ENCODE results near the gene ADSS1. TPM values are rescaled to one million over a fixed set of nuclear protein-coding genes. Genes with fewer than 3 reads are reported as not detected.

Gene ADSS1
- total RNA-seq, 1 experiment from 2014 or later: 0.57 TPM

DNA sequence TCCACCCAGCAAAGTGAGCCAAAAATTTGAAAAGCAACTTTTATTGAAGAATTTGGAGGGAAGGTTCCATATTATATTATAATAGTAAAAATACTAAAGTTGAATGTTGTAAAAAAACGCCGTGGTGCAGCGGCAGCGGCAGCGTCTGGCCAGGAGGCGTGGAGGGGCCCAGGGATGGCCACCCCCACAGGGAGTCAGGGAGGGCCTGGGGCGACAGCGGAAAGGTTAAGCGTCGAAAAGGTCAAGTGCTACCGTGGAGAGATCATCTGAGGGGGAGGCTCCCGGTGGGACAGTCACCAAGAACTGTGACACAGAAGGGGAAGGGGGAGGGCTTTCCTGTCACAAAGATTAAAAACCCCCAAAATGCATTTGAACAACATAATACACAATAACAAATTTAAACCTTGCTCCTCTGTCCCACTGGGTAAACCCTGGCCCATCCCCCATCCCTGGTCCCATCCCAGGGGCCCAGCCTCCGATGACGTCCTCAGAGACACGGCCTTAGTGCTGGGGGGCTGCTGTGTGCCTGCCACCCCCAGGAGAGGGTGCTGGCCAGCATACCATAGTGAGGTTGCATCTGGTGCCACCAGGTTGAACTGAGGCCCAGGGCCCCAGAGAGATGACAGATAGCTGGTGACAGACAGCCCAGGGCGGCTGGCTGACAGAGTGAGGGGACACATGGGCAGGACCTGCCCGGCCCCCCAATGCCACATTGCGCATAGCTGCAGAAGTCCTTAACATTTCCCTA, 45.5 kb downstream of the ADSS1 start:
- DNase-seq (ENCODE audit: low read depth): no peak

DNA sequence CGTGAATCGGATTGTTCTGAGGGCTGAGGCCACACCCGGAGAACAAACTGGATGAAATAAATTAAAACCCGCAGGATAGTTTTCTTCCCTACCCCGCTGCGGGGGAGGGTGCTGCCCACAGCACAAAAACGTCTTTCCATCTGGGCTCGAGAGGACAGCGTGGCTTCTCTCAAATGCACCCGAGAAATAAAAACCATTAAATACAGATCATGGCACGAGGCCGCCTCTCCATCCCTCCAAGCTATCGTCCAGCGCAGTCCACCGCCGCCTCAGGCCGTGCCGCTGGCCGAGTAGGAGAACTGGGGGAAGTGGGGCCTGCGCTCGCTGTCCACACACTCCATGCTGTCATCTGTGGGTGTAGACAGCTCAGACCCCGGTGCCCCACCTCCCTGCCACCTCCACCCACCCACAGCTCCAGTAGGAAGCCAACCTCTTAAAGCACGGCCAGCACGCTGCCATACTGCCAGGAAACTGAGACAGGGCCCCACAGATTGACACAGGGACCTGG, 46.1 kb downstream of the ADSS1 start:
- DNase-seq (ENCODE audit: low read depth): no peak

DNA sequence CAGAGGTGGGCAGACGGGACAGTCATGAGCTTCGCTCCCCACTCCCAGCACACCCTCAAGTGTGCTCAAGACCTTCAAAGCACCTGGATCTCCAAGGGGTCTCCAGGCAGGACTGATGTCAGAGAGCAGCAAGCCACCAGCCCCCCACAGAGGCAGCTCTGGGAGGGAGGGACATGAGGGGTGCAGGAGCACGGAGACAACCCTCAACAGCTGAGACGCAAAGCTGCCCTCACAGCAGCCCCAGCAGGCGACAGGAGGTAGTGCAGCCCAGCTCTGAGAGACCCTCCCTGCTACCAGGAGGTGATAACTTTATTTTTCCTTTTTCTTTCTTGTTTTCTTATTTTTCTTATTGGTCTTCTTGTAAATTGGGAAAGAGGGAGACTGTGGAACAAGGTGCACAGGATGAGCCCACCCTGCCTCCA, 46.8 kb downstream of the ADSS1 start:
- DNase-seq (ENCODE audit: low read depth): no peak

GRCh38 chr14:104771374-104771773, 47.3 kb downstream of the ADSS1 start:
- no peak for DNase-seq (ENCODE audit: low read depth)

DNA sequence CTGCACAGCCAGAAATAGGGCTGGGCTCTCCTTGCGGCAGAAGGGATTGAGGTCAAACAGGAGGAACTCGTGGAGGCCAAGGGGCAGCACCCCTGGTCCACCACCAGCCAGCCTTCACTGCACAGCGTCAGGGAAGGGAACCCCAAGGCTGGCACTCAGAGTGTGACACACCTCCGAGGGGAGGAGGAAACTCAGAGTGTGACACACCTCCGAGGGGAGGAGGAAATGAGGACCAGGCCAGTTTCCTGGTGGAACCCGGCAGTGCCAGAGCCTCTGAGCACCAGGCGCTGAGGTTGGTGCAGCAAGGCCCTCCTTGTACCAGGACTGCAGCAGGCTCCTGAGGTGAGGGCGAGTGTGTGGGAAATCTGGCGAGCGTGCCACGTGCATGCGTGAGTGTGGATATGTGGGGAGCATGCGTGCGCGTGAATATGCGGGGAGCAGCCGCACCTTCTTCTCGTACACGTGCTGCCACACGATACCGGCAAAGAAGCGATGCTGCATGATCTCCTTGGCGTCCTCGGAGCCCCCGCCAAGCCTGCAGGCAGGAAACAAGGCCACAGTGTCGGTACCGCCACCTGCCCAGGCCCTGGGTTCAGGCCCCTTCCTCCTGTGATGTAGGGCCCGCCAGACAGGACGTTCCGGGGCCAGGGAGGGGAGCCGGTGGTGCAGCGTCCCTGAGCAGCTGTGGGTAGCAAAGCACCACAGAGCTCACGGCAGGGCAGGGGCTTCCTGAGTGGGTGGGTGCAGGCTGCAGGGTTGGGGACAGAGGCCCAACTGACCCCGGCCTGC, 48.1 kb downstream of the ADSS1 start:
- no peak for DNase-seq (ENCODE audit: low read depth)

GRCh38 chr14:104772707-104773504, 48.9 kb downstream of the ADSS1 start:
- DNase-seq (ENCODE audit: low read depth): no peak

DNA sequence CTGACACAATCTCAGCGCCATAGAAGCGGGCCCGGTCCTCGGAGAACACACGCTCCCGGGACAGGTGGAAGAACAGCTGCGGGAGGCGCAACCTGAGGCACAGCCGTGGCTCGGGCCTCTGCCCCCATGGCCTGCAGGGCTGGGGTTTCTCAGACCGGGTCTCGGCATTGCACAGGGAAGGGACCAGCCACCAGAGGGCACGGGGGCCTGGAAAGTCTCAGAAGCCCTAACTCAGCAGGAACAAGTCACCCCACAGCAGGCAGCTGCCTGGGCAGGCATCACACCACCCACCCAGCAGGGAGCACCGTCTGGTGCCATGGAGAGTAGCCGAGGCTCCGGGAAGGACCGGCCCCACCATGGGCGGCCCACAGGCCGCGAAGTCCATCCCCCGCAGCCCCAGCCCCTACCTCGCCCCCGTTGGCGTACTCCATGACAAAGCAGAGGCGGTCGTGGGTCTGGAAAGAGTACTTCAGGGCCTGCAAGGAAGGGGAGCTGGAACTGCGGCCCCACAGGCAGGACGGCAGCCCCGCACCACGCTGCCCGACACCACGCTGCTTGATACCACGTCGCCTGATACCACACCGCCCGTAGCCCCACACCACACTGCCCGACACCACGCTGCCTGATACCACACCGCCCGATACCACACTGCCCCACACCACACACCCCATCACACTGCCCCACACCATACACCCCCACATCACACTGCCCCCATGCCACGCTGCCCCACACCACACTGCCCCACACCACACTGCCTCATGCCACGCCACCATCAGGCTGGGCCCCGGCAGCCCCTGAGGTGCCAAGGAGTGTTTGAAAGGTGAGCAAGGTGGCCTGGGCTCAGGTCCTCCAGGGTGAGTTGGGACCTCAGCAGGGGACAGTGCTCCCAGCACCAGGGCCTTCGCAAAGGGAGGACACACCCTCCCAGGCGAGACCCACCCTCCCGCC, 49.8 kb downstream of the ADSS1 start:
- DNase-seq (ENCODE audit: low read depth): no peak

DNA sequence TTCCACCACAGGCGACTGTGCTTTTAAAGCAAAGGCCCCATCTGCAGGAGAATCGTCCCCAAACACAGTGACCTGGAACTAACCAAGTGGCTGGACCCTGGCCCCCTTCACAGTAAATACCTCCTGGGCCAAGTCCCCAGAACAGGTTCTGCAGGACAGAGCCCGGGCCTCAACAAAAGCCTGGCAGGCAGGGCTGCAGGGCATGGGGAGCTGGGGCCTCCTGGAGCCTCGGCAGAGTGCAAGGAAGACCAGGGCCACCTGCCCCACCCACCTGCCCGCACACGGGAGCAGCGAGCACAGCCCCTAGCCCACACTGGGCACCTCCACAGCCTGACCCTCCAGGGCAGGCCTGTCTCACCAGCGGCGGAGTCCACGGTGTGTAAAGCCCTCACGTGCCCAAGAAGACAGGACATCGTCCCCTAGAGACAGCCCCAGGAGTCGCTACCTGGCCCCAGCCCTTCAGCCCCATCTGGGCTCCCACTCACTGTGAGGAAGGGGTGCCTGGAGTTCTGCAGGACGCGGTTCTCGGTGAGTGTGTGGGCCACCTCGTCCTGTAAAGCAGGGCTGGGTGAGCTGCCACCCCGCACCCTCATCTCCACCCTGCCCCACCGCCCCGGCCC, 50.5 kb downstream of the ADSS1 start:
- no peak for DNase-seq (ENCODE audit: low read depth)

DNA sequence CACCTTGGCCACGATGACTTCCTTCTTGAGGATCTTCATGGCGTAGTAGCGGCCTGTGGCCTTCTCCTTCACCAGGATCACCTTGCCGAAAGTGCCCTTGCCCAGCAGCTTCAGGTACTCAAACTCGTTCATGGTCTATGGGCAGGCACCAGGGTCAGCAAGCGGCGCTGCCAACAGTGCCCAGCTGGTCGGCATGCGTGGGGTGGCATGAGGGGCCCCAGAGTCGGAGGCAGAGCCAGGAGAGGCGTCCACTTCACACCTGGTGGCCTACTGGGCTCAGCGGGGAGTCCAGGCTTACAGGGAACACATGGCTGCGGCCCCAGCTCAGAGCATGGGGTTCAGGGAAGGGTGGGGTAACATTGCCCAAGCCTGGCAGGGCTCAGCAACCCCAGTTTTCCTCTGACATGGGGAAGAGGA, 51.1 kb downstream of the ADSS1 start:
- no peak for DNase-seq (ENCODE audit: low read depth)

GRCh38 chr14:104776481-104776880, 52.5 kb downstream of the ADSS1 start:
- DNase-seq (ENCODE audit: low read depth): no peak

- no peak for DNase-seq (ENCODE audit: low read depth)
These were observed 53.2 kb downstream of the ADSS1 start for GRCh38 chr14:104776961-104777807.

- no peak for DNase-seq (ENCODE audit: low read depth)
These were observed 53.8 kb downstream of the ADSS1 start for GRCh38 chr14:104777808-104778249.

GRCh38 chr14:104778694-104779331, 54.8 kb downstream of the ADSS1 start:
- no peak for DNase-seq (ENCODE audit: low read depth)

DNA sequence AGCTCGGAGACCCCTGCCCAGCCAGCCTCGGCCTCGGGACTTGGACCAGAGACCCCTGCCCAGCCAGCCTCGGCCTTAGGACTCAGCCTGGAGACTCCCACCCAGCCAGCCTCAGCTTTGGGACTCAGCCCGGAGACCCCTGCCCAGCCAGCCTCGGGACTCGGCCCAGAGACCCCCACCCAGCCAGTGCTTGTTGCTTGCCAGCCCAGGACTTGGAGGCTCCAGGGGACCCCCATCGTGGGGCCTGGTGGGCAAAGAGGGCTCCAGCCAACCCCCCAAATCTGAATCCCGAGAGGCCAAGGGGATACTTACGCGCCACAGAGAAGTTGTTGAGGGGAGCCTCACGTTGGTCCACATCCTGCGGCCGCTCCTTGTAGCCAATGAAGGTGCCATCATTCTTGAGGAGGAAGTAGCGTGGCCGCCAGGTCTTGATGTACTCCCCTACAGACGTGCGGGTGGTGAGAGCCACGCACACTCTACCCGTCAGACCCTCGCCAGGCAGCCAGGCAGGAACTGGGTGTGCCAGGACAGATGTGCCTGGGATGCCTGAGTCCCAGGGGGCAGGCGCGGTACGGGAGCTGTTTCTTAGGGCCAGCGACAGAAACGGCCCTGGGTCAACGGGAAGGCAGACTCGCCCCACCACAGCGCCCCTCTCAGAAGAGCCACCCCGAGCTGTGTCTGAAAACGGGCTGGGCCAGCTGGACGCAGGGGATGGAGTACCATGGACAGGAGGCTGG, 55.9 kb downstream of the ADSS1 start:
- no peak for DNase-seq (ENCODE audit: low read depth)

GRCh38 chr14:104780513-104781030, 56.5 kb downstream of the ADSS1 start:
- no peak for DNase-seq (ENCODE audit: low read depth)

- no peak for DNase-seq (ENCODE audit: low read depth)
These were observed 57.4 kb downstream of the ADSS1 start for GRCh38 chr14:104781271-104782077.

Data from Daoy (cell line).